ENCODE measurements around the gene GSE1.
"Not testable (repeated sequence)": the region's sequence is repeated elsewhere in the genome, so short reads cannot be mapped to it uniquely, and the experiment has no call there.

GSE1 gene

DNA sequence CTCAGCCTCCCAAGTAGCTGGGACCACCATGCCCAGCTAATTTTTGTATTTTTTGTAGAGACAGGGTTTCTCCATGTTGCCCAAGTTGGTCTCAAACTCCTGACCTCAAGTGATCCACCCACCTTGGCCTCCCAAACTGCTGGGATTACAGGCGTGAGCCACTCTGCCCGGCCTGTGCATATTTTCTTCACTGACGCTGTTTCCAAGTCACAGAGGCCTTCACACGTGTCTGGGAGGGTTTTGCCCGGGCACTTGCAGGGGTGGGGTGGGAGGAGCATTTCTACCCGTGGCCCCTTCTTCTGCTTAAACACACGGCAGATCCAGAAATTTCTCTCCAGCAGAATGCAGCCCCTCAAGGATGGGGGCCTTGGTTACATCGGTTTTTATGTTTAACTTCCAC lies 20.8 kb upstream of the GSE1 start:
- not testable (repeated sequence) for DNase-seq

DNA sequence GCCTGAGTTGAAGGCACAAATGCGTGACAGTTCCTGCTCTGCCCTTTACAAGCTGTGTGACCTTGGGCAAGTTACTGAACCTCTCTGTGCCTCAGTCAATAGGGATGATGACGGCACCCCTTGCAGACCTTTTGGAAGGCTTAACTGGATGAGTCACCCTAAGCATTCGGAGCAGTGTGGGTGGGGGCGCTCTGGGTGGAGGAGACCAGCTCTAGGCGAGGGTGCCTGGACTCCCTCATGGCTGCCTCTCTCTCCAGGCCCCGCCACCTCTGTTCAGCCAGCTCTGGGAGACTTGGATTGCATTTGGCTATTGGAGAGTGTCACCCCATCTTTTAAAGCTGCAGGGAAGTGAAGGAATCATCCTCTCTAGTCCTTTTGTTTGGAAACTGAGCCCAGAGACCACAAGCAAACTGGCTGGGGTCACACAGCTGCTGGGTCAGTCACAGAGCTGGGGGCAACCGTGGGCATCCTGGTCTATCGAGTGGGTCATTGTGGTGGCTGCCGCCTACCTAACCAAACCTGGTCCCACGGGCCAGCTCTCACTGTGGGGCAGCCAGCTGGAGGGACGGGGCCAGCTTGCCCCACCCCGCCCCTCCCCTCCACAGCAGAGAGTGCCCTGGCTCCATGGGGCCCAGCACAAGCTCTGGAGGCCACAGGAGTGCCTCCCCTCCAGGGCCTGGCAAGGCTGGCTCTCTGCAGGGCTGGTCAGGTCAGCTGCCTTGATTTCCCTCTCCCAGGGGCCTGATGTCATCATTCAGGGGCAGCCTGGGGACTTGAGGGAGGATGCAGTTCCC lies 20.2 kb upstream of the GSE1 start:
- no peak for DNase-seq

DNA sequence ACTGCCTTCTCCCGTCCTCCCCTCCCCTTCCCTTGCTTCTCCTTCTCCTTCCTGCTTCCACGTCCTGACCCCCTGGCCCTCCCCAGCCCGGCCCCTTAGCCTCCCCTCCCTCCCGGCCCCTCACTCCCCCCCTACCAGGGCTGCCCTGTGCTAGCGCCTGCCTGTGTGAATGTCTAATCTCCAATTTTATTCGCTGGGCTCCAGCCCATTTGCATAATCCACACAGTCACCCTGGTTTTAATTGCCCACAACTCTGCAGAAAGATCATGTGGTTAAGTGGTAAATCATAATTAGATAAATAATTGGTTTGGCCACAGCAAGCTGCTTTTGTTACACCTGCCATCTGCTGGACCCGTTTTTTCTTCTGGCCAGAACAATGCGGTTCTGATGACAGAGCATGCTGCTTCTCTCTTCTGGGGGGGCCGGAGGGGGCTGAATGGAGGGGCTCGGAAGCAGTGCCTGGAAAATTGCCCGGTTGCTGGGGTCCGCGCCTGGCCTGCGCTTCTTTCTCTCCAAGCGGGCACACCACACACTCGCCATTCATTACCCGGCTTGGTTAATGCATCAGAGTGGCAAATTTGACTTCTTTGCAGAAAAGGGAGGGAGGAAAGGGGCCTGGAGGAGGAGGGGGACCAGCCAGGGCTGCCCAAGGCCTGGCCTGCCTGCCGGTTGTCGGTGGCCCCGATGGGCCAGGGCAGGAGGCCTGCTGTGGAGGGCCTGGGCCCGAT lies 19.5 kb upstream of the GSE1 start:
- DNase-seq = no peak

DNA sequence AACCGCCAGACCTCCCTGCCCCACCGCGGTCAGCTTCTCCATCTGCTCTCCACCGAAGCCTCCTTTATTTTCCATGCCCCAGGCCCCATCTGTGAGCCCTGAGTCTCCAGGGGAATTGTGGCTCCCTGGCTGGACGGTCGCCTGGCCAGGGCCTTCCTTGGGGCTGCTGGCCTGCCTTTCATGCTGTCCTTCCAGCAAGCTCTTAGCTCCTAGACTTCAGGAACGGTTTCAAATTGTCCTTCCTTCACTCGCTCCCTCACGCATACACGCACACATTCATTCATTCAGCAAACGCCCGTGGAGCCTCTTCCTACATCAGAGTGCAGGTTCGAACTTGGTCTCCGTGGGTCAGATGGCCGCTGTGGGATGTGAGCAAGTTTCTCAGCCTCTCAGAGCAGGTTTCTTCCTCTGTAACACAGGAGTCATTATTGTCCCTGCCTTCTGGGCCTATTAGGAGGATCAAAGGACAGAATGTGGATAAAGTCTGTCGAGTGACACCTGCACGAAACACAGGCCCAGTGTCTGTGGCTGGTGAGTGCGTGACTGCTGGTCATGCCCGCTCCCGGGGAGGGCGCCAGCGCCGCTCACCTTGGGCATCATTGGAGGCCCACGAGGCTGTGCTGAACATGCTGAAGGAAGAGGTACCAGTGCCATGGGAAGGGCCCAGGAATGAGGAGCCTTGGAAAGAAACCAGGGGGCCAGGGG lies 18.7 kb upstream of the GSE1 start:
- no peak for DNase-seq

DNA sequence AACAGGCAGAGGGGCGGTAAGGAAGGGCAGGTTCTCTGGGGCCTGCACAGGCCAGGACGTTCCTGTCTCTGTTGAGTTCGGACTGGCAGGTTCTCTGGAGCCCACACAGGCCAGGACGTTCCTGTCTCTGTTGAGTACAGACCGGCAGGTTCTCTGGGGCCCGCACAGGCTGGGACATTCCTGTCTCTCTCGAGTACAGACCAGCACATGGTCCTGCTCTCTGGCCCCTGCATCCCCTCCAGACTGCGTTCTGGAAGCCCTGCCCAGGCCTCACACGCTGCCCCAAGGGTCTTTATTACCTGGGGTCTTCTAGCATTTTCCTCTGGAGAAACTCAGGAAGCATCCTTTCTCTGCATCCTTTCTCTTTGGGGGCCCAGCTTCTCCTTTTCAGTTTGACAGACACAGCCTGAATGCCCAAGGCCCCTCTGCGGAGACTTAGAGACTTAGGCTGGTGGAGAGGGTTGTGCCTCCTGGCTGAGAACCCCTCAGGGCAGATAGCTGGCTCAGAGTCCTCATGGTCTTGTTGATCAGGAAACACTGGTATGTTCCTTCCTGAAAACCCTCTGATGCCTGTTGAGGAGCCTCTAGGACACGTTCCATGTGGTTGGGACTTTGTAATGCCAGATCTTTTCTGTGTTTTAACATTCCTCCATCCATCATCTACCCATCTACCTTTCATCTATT lies 18.0 kb upstream of the GSE1 start:
- DNase-seq = no peak

DNA sequence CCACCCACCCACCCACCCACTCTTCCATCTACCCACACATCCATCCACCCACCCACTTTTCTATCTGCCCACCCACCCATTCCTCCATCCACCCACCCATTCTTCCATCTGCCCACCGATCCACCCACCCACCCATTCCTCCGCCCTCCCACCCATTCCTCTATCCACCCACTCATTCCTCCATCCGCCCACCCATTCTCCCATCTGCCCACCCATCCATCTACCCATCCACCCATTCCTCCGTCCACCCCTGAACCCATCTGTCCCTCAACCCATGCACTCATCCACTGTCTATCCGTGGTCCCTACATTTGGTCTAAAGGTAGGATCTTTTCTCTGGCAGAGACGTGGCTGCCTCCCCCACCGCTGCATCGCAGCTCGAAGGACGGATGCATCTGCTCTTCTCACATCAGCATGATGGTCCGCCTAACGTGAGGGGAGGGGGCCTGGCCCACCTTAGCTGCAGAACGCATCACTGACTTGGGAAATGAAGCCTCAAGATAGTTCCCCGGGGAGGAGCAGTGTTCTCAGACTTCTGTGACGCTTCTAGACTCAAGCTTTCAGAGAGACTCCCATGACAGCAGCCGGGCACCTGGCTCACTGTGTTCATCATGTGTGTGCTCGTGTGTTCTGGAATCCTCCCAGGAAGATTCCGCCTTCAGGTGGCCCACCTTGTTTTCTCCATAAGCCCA lies 17.2 kb upstream of the GSE1 start:
- no peak for DNase-seq

DNA sequence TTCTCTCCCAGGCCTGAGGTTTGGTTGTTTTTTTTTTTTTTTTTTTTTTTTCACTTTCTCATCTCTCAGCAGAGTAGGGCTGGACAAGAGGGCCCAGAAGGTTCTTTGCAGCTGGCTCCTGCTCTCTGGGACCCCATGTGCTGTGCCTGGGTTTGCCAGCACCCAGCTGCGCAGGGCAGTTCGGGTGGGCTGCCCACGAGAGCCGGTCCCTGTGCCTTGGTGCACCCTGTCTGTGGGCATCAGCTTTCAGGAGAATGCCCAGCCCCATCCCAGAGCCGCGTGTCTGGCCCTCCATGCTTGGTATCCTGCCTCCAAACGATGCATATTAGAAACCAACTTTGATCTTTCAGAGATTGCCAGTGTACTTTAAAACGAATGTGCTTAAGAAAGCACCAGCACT lies 15.0 kb upstream of the GSE1 start:
- DNase-seq = no peak

DNA sequence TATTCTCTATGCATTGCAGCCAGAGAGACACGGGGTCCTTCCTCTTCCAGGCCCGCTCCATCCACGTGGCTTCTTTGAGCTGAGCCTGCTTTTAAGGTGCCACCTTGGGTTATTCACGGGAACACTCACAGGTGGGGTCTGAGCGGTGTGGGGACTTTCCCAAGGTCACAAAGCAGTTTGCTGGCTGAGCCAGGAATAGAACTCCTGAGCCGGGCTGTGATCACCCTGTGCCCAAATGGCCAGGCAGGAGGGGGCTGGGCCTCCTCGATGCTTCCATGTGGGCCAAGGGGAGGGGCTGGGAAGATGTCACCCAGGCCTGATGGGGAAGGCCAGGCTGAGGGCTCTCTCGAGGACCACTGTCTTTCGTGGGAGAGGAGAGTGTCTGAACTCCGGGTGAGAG lies 13.0 kb upstream of the GSE1 start:
- DNase-seq = no peak

DNA sequence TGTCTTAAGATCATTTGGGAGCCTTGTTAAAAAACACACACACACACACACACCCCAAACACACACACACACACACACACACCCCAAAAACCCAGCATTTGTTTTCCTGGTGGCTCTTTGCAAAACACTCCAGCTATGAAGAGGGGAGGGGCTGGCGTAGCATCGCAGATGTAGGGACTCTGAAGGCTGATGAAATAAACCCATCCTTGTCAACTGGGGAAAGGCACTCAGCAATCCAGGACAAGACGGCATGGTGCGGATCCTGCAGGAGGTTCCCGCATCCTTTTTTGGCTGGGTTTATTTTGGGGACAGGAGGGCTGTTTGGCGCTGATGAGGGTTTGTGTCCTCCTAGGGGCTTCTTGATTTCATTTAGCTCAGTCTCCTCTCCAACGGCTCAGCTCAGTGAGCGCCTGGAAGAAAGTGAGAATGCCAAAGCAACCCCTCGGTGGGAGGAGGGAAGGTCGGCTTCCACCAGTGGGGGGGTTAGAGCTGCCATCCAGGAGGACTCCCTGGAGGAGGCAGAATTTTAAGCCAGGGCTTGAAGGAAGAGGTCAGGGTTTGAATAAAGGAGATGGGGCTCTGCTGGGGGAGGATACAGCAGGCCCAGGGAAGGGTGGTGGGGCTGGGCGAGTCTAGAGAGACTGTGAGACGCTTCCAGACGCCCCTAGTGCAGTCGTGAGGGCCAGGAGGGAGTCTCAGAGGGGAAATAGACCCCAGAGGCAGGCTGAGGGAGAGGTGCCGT lies 12.4 kb upstream of the GSE1 start:
- no peak for DNase-seq

DNA sequence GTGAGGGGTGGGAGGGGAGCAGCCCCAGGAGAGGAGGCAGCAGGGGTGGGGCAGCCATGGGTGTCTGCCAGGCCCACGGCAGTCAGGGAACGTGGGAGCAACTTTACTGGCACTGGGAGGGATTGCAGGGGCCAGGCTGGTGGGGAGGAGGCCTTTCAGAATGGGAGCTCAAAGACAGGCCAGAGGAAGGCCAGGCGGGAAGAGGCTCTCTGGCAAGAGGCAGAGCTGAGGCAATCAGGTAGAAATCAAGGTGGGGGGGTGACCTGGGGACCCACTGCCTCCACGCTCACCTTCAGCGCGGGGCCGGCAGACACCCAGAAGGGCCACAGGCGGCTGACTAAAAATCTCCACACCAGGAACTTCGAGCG lies 11.9 kb upstream of the GSE1 start:
- no peak for DNase-seq

DNA sequence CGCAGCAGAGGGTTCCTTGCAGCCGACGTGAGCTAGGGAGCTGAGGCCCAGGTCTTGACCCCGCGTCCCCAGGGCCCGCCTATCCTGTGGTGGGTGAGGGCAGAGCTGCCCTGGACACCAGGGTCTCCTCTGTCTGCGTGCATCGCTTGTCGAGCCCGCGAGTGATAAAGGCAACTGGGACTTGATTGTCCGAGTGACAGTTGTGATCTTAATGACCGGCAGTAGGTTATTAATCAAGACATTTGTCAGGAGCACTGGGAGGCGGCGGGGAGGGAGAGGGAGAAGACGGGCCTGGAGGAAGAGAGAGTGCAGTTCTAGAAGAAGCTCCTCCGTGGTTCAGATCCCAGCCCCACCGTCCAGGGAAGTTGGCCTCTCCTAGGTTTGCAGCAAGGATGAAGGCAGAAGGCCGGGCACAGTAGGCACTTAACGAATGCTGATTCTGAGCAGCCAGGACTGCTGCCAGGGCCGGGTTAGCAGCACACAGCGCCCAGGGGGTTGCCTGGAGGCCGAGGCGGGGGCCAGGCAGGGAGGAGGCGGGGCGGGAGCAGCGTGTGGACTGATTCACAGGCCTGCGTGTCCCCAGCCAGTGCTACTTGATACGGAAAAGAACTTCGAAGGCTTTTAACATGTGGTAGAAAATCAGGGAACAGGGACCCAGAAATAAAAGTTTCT lies 11.3 kb upstream of the GSE1 start:
- DNase-seq = no peak

DNA sequence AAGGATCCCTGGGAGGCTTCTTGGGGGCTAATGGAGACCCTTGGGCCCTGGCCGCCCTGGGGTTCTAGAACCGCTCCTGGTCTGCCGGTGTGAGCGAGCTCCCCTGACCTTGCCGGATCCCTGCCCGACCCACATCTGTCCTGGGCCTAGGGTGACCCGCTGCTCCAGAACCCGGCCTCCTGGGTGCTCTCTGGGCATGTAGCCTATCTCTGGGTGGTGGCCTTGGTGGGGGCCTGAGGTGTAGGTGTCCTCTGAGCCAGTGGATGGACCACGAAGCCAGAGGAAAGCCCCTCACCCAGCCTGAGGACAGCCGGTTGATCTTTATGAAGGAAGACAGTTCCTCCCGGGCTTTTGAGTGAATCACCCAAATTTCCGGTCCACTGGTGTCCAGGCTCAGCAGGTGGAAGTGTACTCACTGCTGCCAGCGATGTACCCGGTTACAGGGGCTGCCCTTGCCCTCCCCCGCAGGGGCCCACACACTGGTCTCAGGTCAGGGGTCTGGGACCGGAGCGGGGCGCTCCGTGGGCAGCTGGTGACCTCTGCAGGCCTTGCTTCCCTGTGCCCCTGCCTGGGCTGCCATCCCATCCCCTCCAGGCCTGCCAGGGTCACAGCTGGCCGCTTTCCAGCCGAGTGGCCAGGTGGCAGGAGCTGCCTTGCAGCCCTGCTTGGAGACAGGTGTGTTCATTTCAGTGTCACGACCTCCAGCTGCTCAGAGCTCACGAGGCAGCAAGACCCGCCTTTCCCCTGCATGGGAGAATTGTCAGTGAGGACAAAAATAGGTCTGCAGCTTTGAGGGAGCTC lies 10.5 kb upstream of the GSE1 start:
- DNase-seq = no peak

DNA sequence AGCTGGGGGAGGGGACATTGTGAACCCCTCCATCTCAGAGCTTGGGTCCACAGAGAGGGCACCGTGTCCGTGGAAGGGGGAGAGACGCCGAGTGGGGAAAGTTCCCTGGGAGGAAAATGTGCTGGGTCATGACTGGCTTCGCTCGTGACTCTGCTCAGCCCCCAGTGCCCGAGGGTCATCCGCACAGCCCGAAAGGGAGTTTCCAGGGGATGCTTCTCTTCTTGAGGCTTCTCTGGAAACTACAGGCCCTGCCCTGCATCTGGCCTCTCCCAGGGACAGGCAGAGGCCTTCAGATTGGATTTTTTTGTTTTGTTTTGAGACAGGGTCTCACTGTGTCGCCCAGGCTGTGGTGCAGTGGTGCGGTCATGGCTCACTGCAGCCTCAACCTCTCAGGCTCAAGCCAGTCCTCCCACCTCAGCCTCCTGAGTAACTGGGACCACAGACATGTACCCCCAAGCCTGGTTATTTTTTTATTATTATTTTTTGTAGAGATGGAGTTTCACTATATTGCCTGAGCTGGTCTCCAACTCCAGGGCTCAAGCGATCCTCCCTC lies 9.8 kb upstream of the GSE1 start:
- DNase-seq = no peak

DNA sequence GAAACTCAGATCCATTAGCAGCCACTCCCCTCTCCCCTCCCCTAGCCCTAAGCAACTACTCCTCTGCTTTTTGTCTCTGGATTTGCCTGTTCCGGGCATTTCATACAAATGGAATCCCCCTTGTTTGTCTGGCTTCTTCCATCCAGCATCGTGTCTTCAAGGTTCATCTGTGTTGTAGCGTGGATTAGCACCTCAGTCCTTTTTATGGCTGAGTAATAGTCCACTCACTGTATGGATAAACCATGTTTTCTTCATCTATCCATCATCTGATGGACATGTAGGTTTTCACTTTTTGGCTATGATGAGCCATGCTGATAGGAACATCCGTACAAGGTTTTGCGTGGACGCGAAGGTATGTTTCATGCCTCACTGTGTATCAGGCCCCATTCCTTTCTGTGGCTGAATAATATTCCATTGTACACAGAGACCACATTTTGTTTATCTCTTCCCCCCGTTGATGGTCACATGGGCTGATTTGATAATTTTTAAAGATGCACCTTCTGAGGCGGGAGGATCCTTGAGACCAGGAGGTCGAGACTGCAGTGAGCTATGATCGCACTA lies 8.9 kb upstream of the GSE1 start:
- no peak for DNase-seq

DNA sequence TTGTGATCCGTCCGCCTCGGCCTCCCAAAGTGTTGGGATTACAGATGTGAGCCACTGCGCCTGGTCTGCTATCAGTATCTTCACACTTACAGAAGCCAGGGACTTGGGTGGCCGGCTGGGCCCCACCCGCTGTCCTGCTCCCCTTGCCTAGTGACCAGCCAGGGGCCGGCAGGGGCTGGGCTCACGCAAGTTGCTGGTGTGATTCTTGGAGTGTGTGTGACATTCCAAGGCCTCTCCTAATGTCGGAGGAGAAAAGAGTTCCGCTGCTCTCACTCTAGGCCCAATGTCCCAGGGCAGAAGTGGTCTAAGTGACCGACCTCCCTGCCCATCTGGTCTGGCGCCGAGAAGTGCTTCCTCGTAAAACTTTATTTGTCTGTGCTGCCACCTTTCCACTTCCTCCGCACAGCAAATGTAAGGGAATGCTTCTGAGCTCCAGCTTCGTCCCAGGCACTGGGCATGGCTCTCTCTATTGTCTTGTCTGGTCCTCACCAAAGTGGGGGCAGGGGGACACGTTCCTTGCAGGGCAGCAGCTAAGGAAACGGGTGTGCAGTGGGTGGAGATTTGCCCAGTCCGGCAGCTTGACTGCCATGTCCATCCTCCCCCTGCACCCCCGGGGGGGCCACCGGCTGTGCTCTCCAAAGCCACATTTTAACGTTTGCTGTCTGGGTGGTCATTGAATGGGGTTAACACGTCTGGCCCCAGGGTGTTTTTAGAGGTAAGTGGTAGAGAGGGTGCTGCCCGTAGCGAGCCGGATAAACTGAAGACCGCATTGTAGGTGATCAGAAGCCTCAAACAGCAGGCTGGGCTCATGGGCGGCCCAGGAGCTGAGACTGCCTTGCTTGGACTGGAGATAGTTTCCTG lies 7.8 kb upstream of the GSE1 start:
- no peak for DNase-seq

DNA sequence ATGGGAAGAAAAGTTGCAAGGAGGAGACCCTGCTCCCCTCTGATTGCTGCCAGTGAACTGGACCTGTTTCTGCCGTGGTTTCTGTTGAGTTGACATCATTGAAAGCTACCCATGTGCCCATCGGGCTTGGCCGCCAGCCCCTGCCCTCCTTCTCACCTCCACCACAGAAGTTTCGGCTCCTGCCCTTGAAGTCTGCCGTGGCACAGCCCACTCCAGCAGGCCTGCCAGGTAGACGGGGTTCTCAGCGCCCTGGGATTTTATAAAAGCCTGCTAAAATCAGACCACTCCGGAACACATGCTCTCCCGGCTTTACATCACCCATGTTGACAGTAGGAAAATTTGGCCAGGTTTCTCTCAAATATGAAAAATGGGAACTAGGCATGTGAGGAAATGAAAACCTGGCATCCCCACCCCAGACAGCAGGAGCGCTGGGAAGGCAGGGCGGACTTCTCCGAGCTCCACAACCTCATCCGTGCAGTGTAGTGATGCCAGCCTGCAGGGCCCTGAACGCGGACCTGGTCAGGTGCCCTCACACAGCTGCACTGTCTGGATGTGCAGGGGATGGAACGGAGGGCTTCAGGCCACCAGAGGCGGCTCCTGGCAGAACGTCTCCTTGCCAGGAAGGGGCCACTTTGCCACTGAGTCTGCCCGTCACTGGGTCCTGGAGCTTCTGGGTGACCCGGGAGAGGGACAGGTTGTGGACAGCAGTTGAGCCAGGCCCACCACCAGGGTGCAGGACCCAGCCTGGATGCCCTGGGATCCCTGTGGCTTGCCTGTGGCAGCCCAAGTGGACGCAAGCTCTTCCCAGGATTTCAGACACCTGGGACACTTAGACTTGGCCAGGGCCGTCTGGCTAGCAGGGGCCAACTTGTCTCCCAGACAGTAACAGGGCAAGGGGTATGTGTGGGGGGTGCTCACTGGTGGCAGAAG lies 6.9 kb upstream of the GSE1 start:
- no peak for DNase-seq

DNA sequence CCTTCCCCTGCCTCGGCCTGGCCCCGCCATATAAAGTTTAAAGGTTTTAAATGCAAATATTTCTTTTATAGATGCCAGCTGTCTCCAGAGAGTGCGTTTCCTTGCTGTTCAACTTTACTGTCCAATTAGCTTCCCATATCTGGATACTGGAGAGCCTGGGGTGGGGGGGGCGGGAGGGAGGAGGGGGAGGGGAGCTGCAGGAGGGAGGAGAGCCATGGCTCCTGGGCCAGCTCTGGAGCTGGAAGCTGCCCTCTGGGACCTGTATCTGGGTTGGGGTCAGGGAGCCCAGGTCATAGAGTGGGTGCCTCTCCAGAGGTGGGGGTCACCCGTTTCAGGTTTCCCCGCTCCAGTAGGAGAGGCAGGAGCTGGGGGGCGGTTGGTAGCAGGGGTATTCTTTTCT lies 6.2 kb upstream of the GSE1 start:
- no peak for DNase-seq

DNA sequence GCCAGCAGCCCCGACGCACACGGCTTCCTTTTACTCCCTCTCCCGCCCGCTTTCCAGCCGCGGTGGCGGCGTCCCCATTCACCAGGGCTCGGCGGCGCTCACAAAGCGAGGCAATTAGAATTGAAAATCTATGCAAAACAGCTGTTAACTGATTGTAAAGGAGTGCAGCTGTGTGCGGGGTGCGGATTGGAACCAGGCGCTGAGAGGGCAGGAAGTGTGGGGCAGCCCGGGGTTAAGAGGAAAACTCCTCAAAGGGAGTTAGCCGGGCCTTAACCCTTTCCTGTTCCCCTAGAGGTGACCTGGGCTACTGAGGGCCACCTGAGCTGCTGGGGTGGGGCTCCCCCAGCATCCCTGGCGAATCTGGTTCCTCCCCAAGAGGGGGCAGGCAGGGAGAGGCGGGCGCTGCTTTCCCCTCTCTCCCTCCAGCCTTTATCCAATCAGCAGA lies 5.8 kb upstream of the GSE1 start:
- no peak for DNase-seq
